A172 (cell line): Measurements from ENCODE around the gene MSL2. TPM values are rescaled to one million over a fixed set of nuclear protein-coding genes. Genes with fewer than 3 reads are reported as not detected.
"Not testable (repeated sequence)": the region's sequence is repeated elsewhere in the genome, so short reads cannot be mapped to it uniquely, and the experiment has no call there.

Source experiments
- DNase-seq: peaks from one replicate; pipeline ENCODE4 v3.0.0-alpha.2; 2015; ENCODE audit warnings: low spot score
- total RNA-seq: library from RNA; depleted of rRNA; stranded (reverse); fragments of >200 nt; shearing (Covaris generic); gene quantifications from 2 replicates; pipeline ENCODE4 v1.2.3, GENCODE V29; 2014

Gene MSL2
- total RNA-seq, 1 experiment from 2014 or later: 20.7 TPM

DNA sequence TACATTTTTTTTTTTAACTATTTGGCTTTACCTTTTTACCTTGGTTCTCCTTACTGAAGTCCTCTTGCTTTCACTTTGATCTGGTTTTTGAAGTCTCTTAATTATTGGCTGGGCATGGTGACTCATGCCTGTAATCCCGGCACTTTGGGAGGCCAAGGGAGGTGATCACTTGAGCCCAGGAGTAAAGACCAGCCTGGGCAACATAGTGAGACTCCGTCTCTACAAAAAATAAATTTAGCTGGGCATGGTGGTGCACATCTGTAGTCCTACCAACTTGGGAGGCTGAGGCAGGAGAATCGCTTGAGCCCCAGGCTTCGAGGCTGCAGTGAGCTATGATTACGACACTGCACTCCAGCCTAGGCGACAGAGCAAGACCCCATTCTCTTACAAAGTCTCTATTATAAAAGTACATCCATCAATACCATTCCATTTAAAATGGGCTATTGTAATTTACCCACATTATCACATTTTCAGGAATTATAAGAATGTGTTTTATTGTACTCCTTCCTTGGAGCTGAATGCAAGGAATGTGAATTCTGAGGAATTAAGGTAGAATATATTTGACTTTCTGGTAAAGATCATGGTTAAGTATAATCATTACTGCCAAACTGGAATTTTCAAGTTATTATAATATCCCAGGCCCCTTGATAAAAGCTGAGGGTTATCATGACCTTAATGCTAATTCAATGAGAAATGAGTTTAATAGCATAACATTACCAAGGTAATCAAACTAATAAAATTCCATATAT is 49.0 kb downstream of the MSL2 start:
- peak; percentile 31 for DNase-seq

GRCh38 chr3:136144397-136144796 is 51.7 kb downstream of the MSL2 start:
- not testable (repeated sequence) for DNase-seq

GRCh38 chr3:136142592-136142991 is 53.5 kb downstream of the MSL2 start:
- peak; percentile 94 for DNase-seq

- DNase-seq: peak; percentile 47
Measured at GRCh38 chr3:136141891-136142290, 54.2 kb downstream of the MSL2 start.

GRCh38 chr3:136141291-136141785 is 54.8 kb downstream of the MSL2 start:
- no peak for DNase-seq

DNA sequence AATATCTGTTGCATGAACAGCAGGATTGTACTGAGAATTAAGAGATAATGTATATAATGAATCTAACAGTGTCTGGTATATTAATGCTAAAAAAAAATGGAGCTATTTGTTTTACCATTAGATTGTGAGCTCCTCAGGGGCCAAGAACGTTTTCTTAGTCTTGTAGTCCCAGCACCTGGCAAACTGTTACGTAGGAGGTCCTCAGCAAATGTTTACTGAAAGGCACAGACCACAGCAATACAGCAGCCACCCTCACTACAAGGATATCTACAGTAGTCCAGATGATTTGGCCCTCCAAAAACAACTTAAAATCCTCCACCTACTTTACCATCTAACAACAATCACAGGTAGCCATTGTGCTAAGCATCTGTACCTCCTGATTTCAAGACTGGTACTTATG is 59.7 kb downstream of the MSL2 start:
- DNase-seq: no peak

- DNase-seq: no peak
Measured at GRCh38 chr3:136135039-136135802, 60.9 kb downstream of the MSL2 start.

DNA sequence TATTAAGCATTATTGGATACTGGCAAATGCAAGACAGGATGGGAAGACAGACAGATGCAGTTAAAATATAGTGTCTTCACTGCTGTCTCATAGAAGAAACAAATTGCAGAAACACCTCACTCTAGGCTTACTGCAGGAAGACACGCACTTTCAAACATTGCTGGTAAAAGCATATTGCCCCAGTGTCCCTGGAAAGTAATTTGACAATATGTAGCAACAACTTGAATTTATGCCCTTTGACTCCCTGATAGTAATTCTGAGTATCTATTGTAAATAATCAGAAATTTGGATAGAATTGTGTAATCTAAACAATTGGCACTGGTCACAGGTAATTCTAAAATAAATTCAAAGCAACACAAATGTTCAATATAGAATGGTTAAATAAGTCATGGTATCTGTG is 62.0 kb downstream of the MSL2 start:
- no peak for DNase-seq

GRCh38 chr3:136131647-136132046 is 64.5 kb downstream of the MSL2 start:
- not testable (repeated sequence) for DNase-seq

DNA sequence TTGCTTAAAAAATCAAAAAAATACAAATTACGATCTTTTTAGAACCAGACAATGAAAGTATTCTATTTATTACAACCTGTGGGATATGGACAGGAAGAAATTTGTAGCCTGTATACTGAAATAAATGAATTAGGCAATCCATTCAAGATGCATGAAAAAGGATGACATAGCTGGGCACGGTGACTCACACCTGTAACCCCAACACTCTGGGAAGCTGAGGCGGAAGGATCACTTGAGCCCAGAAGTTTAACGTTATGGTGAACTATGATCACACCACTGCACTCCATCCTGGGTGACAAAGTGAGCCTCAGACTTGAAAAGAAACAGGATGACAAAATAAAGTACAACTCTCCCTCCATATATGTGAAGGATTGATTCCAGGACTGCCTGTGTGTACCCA is 74.1 kb downstream of the MSL2 start:
- no peak for DNase-seq

DNA sequence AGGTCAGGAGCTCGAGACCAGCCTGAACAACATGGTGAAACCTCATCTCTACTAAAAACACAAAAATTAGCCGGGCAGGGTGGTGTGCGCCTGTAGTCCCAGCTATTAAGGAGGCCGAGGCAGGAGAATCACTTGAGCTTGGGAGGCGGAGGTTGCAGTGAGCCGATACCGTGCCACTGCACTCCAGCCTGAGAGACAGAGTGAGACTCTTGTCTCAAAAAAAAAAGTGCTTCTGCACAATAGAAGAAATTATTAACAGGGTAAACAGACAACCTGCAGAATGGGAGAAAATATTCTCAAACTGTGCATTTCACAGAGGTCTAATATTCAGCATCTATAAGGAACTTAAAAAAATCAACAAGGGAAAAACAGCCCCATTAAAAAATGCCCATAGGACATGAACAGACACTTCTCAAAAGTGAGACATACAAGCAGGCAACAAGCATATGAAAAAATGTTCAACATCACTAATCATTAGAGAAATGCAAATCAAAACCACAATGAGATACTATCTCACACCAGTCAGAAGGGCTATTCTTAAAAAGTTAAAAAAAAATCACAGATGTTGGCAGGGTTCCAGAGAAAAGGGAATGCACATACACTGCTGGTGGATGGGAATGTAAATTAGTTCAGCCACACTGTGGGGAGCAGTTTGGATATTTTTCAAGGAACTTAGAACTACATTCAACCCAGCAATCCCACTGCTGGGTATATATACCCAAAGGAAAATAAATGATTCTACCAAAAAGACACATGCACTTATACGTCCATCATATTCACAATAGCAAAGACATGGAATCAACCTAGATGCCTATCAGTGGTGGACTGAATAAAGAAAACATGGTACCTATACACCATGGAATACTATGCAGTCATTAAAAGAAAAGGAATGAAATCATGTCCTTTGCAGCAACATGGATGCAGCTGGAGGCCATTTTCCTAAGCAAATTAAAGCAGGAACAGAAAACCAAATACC is 75.5 kb downstream of the MSL2 start:
- no peak for DNase-seq

DNA sequence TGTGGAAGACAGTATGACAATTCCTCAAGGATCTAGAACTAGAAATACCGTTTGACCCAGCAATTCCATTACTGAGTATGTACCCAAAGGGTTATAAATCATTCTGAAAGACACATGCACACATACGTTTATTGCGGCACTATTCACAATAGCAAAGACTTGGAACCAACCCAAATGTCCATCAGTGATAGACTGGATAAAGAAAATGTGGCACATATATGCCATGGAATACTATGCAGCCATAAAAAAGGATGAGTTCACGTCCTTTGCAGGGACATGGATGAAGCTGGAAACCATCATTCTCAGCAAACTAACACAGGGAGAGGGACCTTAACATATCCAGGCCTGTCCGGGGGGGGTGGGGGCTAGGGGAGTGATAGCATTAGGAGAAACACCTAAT is 76.4 kb downstream of the MSL2 start:
- not testable (repeated sequence) for DNase-seq

- not testable (repeated sequence) for DNase-seq
Measured at GRCh38 chr3:136119332-136119731, 76.8 kb downstream of the MSL2 start.

DNA sequence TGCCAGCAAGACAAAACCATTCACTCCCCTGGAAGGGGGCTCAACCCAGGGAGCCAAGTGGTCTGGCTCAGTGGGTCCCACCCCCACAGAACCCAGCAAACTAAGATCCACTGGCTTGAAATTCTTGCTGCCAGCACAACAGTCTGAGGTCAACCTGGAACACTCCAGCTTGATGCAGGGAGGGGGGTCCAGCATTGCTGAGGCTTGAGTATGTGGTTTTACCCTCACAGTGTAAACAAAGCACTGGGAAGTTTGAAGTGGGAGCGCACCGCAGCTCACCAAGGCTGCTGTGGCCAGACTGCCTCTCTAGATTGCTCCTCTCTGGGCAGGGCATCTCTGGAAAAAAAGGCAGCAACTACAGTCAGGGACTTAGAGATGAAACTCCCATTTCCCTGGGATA is 81.7 kb downstream of the MSL2 start:
- DNase-seq: no peak

DNA sequence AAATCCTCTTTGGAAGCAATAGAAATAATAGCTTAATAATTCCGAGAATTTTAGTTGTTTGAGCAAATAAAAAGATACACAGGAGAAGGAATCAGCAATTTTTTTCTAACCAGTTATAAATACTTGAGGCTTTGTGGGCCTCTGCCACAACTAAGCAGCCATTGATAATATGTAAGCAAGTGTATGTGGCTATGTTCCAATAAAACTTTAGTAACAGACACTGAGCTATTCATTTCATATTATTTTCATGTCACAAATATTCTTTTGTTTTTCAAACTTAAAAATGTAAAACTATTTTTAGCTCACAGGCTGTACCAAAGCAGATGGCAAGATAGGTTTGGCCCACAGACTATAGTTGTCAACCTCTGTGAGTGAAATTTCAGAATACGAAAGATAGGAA is 85.7 kb downstream of the MSL2 start:
- no peak for DNase-seq

- DNase-seq: no peak
Measured at GRCh38 chr3:136109499-136109898, 86.6 kb downstream of the MSL2 start.

DNA sequence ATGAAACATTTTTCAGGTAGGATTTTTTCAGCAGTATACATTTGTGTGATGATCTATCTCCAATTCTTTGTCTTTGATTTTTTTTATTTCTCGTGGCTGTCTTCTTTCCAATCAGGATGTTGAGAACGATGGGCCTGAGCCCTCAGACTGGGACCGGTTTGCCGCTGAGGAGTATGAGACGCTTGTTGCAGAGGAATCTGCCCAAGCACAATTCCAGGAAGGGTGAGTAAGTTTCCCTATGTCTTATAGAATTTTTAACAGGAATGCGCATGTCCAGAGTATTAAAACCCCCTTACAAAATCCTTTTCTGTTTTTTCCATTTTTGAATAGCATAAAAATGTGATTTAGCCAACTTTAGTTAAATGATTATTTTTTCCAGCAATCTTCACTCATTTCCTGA is 90.0 kb downstream of the MSL2 start:
- DNase-seq: no peak

DNA sequence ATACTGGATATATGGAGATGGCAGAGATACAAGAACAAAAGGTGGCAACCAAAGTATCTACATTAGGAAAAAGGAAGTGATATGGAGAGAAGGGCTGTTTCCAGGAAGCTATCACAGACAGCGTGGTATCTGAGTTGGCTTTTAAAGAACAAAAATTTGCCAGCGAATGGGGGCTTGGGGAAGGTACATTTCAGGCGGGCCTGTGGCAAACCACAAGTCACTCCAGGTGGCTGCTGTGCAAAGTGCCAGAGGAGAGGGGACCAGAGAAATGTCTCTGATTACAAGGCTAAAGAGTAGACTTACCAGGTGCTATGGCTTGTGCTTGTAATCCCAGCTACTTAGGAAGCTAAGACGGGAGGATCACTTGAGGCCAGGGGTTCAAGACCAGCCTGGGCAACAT is 91.1 kb downstream of the MSL2 start:
- DNase-seq: no peak
